IPS-15b (cell line): Measurements from ENCODE around the gene MYO1C.
"Not testable (repeated sequence)": the region's sequence is repeated elsewhere in the genome, so short reads cannot be mapped to it uniquely, and the experiment has no call there.

ENCODE experiments used
- H3K27me3 ChIP-seq: one replicate; pipeline ENCODE4 v1.6.1; 2013; ENCODE audit warnings: low read length; ENCODE audit not compliant: control insufficient read depth, insufficient read depth
- H3K36me3 ChIP-seq: one replicate; pipeline ENCODE4 v1.6.1; 2013; ENCODE audit warnings: low read length; ENCODE audit not compliant: control insufficient read depth, insufficient read depth
- H3K4me1 ChIP-seq: one replicate; pipeline ENCODE4 v1.6.1; 2013; ENCODE audit warnings: mild to moderate bottlenecking, low read length; ENCODE audit not compliant: control insufficient read depth, insufficient read depth
- H3K4me3 ChIP-seq: one replicate; pipeline ENCODE4 v1.5.1; 2013; ENCODE audit warnings: low read depth, low read length
- H3K9ac ChIP-seq: one replicate; pipeline ENCODE4 v1.6.1; 2013; ENCODE audit warnings: low read depth, mild to moderate bottlenecking, low read length
- H3K9me3 ChIP-seq: one replicate; pipeline ENCODE4 v1.6.1; 2013; ENCODE audit warnings: mild to moderate bottlenecking, low read length; ENCODE audit not compliant: control insufficient read depth, insufficient read depth

Gene MYO1C

DNA sequence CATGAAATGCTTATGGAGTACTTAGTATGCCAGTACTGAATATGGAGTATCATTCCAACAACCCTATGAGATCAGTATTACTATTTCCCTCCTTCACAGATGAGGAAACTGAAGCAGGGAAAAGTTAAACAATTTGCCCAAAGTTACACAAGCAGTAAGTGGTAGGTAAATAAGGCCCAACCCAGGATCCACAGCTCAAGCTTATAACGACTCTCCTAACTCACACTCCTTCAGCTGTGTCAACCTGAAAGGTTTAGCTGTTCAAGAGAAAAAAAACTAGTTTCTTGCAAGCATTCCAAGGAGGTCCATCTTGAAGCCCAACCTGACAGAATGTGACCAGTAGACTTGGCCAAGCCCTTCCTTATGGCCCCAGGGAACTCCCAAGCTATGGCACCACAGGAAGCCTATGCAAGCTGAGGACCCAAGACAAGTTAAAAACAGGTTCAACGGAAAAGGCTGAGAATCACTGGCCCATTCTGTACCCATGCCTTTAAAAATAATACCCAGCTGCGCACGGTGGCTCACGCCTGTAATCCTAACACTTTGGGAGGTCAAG lies 43.0 kb downstream of the MYO1C start:
- no peaks in the 10 kb centered on the region for H3K36me3 ChIP-seq
- H3K4me3 ChIP-seq = no peak overlapping the region
- H3K4me1 ChIP-seq = peaks cover 3% of the 10 kb centered on the region
- no peak overlapping the region for H3K9ac ChIP-seq
- no peaks in the 10 kb centered on the region for H3K9me3 ChIP-seq
- H3K27me3 ChIP-seq = no peaks in the 10 kb centered on the region

DNA sequence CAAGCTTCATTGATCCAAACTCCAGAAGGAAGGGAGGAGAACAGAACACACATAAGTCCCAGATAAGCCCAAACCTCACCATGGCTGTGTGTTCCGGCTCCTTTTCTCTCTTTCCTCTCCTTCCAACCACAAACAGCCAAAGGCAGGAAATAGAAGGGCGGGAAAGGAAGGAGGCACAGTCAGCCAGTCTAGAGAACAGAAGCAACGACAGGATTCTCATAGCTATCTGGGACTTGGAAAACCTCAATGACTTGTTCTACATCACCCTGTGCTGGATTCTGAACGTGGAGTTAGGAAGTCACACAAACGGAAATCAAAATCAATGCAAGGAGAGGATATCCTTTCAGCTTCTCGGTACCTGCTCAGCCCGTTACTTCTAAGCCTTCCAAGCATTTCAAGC lies 45.4 kb downstream of the MYO1C start:
- no peaks in the 10 kb centered on the region for H3K36me3 ChIP-seq
- H3K27me3 ChIP-seq = no peaks in the 10 kb centered on the region
- H3K4me3 ChIP-seq = no peak overlapping the region
- no peaks in the 10 kb centered on the region for H3K9me3 ChIP-seq
- H3K9ac ChIP-seq = no peak overlapping the region
- H3K4me1 ChIP-seq = no peaks in the 10 kb centered on the region

DNA sequence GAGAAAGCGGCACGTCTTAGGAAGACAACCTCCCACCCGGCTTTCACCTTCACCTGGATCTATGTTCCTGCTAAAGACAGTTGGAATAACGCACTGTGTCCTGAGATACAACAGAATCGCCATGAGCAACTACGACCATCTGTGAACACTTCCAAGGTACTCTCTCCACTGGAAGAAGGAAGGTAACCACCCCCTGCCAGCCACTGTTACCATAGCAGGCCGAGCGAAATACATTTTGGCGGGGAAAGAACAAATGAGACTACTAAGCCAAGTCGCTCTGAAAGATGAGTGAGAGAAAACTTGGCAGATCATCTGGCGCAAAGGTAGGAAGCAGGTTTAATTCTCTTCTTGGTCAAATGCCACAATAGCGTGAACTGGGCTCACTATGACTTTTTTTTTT lies 46.3 kb downstream of the MYO1C start:
- no peak overlapping the region for H3K9ac ChIP-seq
- H3K9me3 ChIP-seq = no peaks in the 10 kb centered on the region
- H3K36me3 ChIP-seq = no peaks in the 10 kb centered on the region
- no peaks in the 10 kb centered on the region for H3K27me3 ChIP-seq
- H3K4me1 ChIP-seq = no peaks in the 10 kb centered on the region
- no peak overlapping the region for H3K4me3 ChIP-seq

DNA sequence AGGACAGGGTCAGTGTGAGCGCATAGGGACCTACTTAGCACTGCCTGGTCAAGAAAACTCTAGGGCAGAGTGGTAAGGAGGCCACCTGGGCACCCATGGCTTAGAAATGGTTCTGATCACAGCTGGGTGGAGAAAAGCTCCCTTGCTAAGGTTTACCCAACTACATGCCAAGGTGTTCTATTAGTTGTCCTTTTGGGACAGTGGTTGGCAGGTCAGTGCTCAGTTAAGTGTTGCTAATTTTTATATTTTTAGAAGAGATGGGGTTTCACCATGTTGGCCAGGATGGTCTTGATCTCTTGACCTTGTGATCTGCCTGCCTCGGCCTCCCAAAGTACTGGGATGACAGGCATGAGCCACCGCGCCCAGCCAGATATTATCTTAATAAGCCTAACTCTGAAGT lies 46.8 kb downstream of the MYO1C start:
- not testable (repeated sequence) for H3K4me1 ChIP-seq, H3K9me3 ChIP-seq, H3K9ac ChIP-seq, H3K36me3 ChIP-seq, H3K4me3 ChIP-seq, H3K27me3 ChIP-seq

DNA sequence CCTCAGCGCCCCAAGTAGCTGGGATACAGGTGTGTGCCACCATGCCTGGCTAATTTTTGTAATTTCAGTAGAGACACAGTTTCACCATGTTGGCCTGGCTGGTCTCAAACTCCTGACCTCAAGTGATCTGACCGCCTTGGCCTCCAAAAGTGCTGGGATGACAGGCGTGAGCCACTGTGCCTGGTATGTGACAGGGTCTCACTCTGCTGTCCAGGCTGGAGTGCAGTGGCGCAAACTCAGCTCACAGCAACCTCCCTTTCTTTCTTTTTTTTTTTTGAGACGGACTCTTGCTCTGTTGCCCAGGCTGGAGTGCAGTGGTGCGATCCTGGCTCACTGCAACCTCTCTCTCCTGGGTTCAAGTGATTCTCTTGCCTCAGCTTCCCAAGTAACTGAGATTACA lies 49.8 kb downstream of the MYO1C start:
- not testable (repeated sequence) for H3K9me3 ChIP-seq, H3K27me3 ChIP-seq, H3K4me1 ChIP-seq, H3K9ac ChIP-seq, H3K4me3 ChIP-seq, H3K36me3 ChIP-seq

DNA sequence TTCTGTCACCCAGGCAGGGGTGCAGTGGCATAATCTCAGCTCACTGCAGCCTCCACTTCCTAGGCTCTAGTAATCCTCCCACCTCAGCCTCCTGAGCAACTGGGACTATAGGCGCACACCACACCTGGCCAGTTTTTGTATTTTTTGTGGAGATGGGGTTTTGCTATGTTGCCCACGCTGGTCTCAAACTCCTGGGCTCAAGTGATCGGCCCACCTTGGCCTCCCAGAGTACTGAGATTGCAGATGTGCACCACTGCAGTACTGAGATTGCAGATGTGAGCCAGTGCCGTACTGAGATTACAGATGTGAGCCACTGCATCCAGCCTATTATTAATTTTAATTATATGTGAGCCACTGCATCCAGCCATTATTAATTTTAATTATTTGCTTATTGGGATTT lies 50.3 kb downstream of the MYO1C start:
- Histone ChIP-seq H3K4me1 (no peaks in the 10 kb centered on the region), H3K4me3 (no peak overlapping the region), H3K36me3 (peaks cover 3% of the 10 kb centered on the region), H3K9me3 (no peaks in the 10 kb centered on the region), H3K9ac (no peak overlapping the region), H3K27me3 (no peaks in the 10 kb centered on the region)

DNA sequence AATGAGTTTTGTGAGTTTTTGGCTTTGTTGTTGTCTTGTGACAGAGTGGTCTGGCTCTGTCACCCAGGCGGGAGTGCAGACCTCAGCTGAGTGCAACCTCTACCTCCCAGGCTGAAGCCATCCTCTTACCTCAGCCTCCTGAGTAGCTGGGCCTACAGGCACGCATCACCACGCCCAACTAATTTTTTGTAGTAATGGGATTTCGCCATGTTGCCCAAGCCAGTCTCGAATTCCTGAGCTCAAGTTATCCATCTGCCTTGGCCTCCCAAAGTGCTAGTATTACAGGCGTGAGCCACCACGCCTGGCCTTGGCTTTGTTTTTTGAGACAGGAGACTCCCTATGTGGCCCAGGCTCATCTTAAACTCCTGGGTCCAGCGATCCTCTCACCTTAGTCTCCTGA lies 51.6 kb downstream of the MYO1C start:
- no peaks in the 10 kb centered on the region for H3K9me3 ChIP-seq
- no peaks in the 10 kb centered on the region for H3K4me1 ChIP-seq
- no peak overlapping the region for H3K4me3 ChIP-seq
- H3K27me3 ChIP-seq = no peaks in the 10 kb centered on the region
- no peak overlapping the region for H3K9ac ChIP-seq
- H3K36me3 ChIP-seq = peaks cover 12% of the 10 kb centered on the region

DNA sequence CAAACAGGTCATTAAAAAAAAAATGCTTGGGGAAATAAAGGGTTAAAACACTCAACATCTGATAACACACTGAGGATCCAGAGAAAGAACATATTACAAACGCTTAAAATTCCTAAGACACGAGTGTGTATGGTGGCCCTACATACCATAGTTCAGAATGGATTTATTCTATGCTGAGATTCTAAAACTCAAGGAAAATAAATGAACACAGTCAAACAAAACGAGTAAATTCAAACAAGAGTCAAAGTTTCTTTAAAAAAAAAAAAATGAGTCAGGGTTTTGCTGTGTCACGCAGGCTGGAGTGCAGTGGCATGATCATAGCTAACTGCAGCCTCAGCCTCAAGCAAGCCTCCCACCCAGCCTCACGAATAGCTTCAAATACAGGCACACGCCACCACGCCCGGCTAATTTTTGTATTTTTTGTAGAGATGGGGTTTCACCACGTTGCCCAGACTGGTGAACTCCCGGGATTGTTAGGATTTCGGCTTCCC lies 53.8 kb downstream of the MYO1C start:
- H3K36me3 ChIP-seq = peaks cover 20% of the 10 kb centered on the region
- H3K9me3 ChIP-seq = no peaks in the 10 kb centered on the region
- no peak overlapping the region for H3K4me3 ChIP-seq
- H3K27me3 ChIP-seq = no peaks in the 10 kb centered on the region
- H3K4me1 ChIP-seq = no peaks in the 10 kb centered on the region
- no peak overlapping the region for H3K9ac ChIP-seq

DNA sequence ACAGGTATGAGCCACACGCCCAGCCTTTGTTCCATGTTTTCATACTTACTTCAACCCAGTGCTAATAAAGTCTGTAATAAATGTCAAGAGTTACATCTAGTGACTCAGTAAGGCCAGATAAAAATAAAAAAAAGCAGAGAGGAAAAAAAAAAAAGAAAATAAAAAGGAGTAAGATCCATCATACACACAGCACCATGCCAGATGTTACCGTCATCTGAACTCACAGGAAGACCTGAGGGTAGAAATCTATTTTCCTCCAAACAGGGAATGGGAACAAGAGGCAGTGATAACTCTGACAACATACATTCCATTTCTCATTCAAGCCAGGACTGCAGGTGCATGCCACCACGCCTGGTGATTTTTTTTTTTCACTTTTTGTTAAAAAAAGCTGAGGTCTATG lies 57.2 kb downstream of the MYO1C start:
- peaks cover 20% of the 10 kb centered on the region for H3K36me3 ChIP-seq

DNA sequence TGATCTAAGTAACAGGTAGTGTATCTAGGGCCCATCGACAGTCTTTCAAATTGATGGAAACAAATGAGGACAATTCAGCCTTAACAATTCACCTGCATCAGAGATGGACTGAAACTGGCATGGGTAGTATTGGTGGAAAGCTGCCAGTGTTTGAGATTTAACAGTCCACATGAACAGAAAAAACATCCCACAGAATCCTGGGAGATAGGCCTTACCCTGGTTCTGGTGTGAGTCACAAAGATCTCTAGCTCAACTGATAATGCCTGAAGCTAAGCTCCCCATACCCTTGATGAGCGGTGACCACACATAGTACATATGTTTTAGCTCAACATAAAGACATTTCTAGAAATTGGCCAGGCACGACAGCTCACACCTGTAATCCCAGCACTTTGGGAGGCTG lies 58.3 kb downstream of the MYO1C start:
- H3K27me3 ChIP-seq = no peaks in the 10 kb centered on the region
- H3K9me3 ChIP-seq = no peaks in the 10 kb centered on the region
- H3K4me1 ChIP-seq = no peaks in the 10 kb centered on the region
- H3K9ac ChIP-seq = no peak overlapping the region
- H3K4me3 ChIP-seq = no peak overlapping the region
- H3K36me3 ChIP-seq = peaks cover 20% of the 10 kb centered on the region

More for the DNA sequence above, 57.2 kb downstream of the MYO1C start:
- H3K9ac ChIP-seq = no peak overlapping the region
- H3K27me3 ChIP-seq = no peaks in the 10 kb centered on the region
- H3K4me1 ChIP-seq = no peaks in the 10 kb centered on the region
- H3K9me3 ChIP-seq = no peaks in the 10 kb centered on the region
- no peak overlapping the region for H3K4me3 ChIP-seq

DNA sequence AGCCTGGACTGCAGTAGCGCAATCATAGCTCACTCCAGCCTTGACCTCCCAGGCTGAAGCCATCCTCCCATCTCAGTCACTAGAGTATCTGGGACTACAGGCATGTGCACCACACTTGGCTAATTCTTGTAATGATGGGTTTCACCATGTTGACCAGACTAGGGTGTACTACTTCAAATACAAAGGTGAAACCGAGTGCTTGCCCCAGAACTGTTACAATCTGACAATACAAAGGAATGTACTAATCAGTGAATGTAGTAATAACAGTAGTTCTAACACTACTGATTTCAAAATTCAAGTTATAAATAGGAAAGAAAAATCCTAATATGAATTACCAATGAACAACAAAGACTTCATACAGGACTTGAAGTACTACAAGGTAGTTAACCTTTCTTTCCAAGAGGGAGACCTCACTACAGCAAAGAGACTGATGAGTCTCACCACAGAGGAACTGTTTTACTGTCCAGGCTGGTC lies 60.8 kb downstream of the MYO1C start:
- Histone ChIP-seq H3K36me3 (peaks cover 15% of the 10 kb centered on the region), H3K4me1 (no peaks in the 10 kb centered on the region), H3K27me3 (no peaks in the 10 kb centered on the region), H3K9me3 (no peaks in the 10 kb centered on the region), H3K9ac (no peak overlapping the region), H3K4me3 (no peak overlapping the region)

DNA sequence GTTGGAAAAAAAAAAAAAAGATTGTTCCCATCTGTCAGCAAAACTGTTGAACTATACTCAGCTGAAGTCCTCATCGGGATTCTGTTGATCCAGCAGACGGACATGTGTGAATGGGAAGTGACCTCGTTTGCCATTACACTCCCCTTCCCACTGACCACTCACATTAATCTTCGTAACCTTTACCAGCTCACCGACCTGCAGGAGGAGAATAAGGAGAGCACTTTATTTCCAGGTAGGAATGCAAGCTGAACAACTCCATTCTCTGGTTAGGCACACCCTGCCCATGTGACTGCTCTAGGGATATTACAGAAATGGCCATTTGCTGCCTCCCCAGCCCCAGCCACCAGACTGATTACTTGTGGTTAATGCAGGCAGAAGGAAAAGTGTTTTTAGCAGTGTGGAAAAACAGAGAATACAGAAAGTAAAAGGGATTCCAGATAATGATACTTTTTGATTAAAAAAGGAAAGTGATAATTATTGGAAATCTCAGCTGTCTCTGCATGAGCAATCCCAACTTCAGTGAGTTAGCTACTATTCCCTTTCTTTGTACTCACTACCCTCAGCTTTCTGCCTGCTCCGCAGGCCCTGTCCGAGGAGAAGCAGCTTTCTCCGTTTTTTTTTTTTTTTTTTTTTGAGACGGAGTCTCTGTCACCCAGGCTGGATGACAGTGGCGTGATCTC lies 68.9 kb downstream of the MYO1C start:
- no peaks in the 10 kb centered on the region for H3K4me1 ChIP-seq
- no peaks in the 10 kb centered on the region for H3K9me3 ChIP-seq
- no peak overlapping the region for H3K4me3 ChIP-seq
- peaks cover 11% of the 10 kb centered on the region for H3K36me3 ChIP-seq
- no peaks in the 10 kb centered on the region for H3K27me3 ChIP-seq
- no peak overlapping the region for H3K9ac ChIP-seq
